Testis (tissue), 3 donors: ENCODE data around the gene ELMOD3. TPM values are rescaled to one million over a fixed set of nuclear protein-coding genes. Genes with fewer than 3 reads are reported as not detected.
"Not testable (repeated sequence)": the region's sequence is repeated elsewhere in the genome, so short reads cannot be mapped to it uniquely, and the experiment has no call there.

Experiments used
- DNase-seq: peaks from one replicate; pipeline ENCODE4 v3.0.0-alpha.2; 2019
- H3K27ac ChIP-seq, 2 donors: fragments of 200-600 bp; sonication (generic); one replicate each; pipeline ENCODE4 v1.5.1; 2019
- H3K27me3 ChIP-seq: fragments of 200-600 bp; sonication (generic); one replicate; pipeline ENCODE4 v1.5.1; 2019
- H3K36me3 ChIP-seq: fragments of 200-600 bp; sonication (generic); one replicate; pipeline ENCODE4 v1.5.1; 2017; ENCODE audit warnings: low read depth; ENCODE audit errors: missing control alignments
- H3K4me1 ChIP-seq: fragments of 200-600 bp; sonication (generic); one replicate; pipeline ENCODE4 v1.5.1; 2019
- H3K4me3 ChIP-seq, 2 donors: fragments of 200-600 bp; sonication (generic); one replicate each; pipeline ENCODE4 v1.5.1; 2017 to 2019
- H3K9me3 ChIP-seq: fragments of 200-600 bp; sonication (generic); one replicate; pipeline ENCODE4 v1.5.1; 2017
- POLR2A ChIP-seq: fragments of 450-650 bp; IDR thresholded peaks from one replicate; pipeline ENCODE4 v1.6.1; 2017; ENCODE audit warnings: antibody characterized with exemption, mild to moderate bottlenecking, moderate library complexity
- WGBS, 2 donors: methylation state at CpG; one replicate each; pipeline ENCODE4 v1.1.5; 2018; 5-methylcytosine and 5-hydroxymethylcytosine counted together
- intact Hi-C: fragments of 100-400 bp; cut with DNase I; formaldehyde crosslinking; loops from one replicate; pipeline ENCODE4 v1.15.1; 2023; ENCODE audit warnings: low total_unique reads
- polyA plus RNA-seq: library from polyadenylated mRNA; stranded (reverse); fragments of 350-450 nt; fragmentation: Illumina TruSeq; extraction: RNeasy Lipid Tissue Mini Kit (QIAGEN cat#74804); gene quantifications from one replicate; pipeline ENCODE4 v1.2.3, GENCODE V29; 2014; ENCODE audit warnings: low read depth, low replicate concordance; ENCODE audit not compliant: insufficient read depth
- total RNA-seq, 2 donors: library from RNA; depleted of rRNA; stranded (reverse); fragments of >200 nt; gene quantifications; one replicate each; pipeline ENCODE4 v1.2.3, GENCODE V29; 2016
- TF ChIP-seq, protein P1 (sequence below), 3 experiments: fragments of 450-650 bp in 2 of 3; fragments of 200-600 bp in 1 of 3; sonication (generic) in 1 of 3; IDR thresholded peaks; one replicate each; pipeline ENCODE4 v1.5.1; 2016 to 2019; ENCODE audit warnings: antibody characterized with exemption in 3 of 3, mild to moderate bottlenecking in 2 of 3, moderate library complexity in 1 of 3

The ELMOD3 gene
- total and polyA plus RNA-seq, 3 donors from 2014 or later, result 26.2 to 51.6 (median 38.4) TPM

DNA sequence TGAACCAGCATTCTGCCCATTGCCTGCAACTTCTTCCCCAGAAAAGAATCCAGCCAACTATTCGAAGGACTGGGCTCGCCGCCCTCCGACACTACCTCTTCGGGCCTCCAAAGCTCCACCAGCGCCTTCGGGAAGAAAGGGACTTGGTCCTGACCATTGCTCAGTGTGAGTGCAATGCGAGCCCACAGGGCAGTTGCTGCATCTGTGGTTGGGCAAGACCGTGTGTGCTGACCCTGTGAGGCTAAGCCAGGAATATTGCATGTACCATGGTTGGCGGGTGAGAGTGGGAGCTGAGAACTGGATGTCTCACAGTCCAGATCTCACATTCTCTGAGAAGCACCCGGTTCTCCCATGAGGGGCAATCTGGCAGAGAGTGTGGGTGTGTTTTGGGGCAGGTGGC, 16.5 kb downstream of the ELMOD3 start:
- Histone ChIP-seq H3K4me1 (no peaks in the 10 kb centered on the region), H3K9me3 (no peaks in the 10 kb centered on the region), H3K4me3 (no peak overlapping the region), H3K27ac (no peak overlapping the region), H3K27me3 (no peaks in the 10 kb centered on the region), H3K36me3 (no peaks in the 10 kb centered on the region)
- TF ChIP-seq, protein P1, sequence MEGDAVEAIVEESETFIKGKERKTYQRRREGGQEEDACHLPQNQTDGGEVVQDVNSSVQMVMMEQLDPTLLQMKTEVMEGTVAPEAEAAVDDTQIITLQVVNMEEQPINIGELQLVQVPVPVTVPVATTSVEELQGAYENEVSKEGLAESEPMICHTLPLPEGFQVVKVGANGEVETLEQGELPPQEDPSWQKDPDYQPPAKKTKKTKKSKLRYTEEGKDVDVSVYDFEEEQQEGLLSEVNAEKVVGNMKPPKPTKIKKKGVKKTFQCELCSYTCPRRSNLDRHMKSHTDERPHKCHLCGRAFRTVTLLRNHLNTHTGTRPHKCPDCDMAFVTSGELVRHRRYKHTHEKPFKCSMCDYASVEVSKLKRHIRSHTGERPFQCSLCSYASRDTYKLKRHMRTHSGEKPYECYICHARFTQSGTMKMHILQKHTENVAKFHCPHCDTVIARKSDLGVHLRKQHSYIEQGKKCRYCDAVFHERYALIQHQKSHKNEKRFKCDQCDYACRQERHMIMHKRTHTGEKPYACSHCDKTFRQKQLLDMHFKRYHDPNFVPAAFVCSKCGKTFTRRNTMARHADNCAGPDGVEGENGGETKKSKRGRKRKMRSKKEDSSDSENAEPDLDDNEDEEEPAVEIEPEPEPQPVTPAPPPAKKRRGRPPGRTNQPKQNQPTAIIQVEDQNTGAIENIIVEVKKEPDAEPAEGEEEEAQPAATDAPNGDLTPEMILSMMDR (IDR thresholded peaks at IDR 0.05), result no peak
- TF ChIP-seq POLR2A, result no peak
- DNase-seq, result no peak
- intact Hi-C loops, result no loop called here
- 94 to 98% methylated on average over 3 to 11 of the region's 11 CpGs for WGBS, 2 donors

DNA sequence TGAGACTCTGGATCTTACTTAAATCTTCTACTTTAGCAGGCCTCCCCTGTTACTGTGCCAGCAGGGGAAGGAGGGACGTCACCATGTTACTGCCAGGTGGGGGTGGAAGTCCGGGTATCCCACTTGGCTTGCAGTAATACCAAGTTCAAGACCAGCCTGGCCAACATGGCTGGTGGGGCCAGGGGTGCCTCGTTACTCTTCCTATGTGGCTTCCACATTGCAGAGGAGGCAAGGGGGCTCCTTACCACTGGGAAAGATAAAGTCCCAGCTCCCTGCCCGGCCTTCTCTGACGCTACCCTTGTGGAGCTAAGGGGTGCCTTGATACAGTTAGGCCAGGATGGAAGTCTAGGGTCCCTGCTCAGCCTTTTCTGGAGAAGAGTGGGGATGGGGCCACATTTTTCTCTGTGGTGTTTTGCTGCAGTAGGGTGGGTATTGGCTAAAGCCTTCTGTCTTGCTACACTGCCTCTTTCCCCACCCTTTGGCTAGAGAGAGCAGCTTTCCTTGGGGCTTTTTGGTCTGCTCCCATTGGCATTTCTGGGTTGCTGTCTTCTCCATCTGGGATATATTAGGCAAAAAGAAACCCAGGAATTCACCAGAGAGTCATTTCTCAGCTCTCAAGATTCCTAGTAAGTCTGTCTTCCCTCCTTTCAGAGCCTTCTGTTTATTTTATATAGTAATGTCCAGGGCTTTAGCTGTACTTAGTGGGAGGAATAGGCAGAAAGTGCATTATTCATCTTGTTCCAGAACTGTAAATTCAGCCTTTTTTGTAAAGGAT, 21.9 kb downstream of the ELMOD3 start:
- H3K4me1 ChIP-seq, result no peaks in the 10 kb centered on the region
- intact Hi-C loops, result no loop called here
- H3K36me3 ChIP-seq, result no peaks in the 10 kb centered on the region
- no peak overlapping the region for H3K27ac ChIP-seq
- 93 to 95% methylated on average over 5 of the region's 5 CpGs for WGBS, 2 donors
- TF ChIP-seq, protein P1 (IDR thresholded peaks at IDR 0.05), result no peak
- TF ChIP-seq POLR2A, result no peak
- H3K4me3 ChIP-seq, result no peak overlapping the region
- H3K27me3 ChIP-seq, result no peaks in the 10 kb centered on the region
- DNase-seq, result no peak
- no peaks in the 10 kb centered on the region for H3K9me3 ChIP-seq

DNA sequence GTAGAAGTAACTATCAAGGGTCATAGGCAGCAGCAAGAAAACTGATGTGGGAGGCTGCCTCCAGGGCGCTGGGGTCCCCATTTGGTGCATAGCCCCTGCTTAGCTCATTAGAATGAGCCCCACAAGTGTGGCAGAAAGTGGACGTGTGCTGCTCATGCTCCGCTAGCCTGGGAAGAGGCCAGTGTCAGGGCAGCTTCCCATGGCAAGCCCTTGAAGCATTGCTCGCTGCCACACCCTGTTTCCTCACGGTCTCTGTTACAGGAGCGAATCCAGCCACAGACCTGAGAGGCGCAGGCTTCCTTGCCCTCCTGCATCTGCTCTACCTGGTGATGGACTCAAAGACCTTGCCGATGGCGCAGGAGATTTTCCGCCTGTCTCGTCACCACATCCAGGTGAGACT, 22.5 kb downstream of the ELMOD3 start:
- H3K36me3 ChIP-seq, result no peaks in the 10 kb centered on the region
- H3K27ac ChIP-seq, result no peak overlapping the region
- H3K4me3 ChIP-seq, result no peak overlapping the region
- no peaks in the 10 kb centered on the region for H3K4me1 ChIP-seq
- DNase-seq, result no peak
- no peaks in the 10 kb centered on the region for H3K9me3 ChIP-seq
- no peaks in the 10 kb centered on the region for H3K27me3 ChIP-seq
- intact Hi-C loops, result no loop called here
- TF ChIP-seq, protein P1 (IDR thresholded peaks at IDR 0.05), result no peak
- TF ChIP-seq POLR2A, result no peak
- 95 to 96% methylated on average over 10 to 11 of the region's 11 CpGs for WGBS, 2 donors

DNA sequence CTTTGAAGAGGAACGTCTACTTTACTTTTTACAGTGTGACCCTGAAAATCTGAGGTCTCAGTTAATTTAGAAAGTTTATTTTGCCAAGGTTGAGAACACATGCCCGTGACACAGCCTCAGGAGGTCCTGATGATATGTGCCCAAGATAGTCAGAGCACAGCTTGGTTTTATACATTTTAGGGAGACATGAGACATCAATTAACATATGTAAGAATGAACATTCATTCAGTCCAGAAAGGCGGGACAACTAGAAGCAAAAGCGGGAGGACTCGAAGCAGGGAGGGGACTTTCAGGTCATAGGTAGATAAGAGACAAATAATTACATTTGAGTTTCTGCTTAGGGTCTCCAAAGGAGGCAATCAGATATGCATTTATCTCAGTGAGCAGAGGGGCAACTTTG, 23.7 kb downstream of the ELMOD3 start:
- intact Hi-C loops, result no loop called here
- 64 to 77% methylated on average over 5 of the region's 5 CpGs for WGBS, 2 donors
- H3K36me3 ChIP-seq, result no peaks in the 10 kb centered on the region
- H3K27ac ChIP-seq, result no peak overlapping the region
- H3K27me3 ChIP-seq, result no peaks in the 10 kb centered on the region
- TF ChIP-seq, protein P1 (IDR thresholded peaks at IDR 0.05), result no peak
- no peak for TF ChIP-seq POLR2A
- H3K4me3 ChIP-seq, result no peak overlapping the region
- no peaks in the 10 kb centered on the region for H3K4me1 ChIP-seq
- DNase-seq, result no peak
- H3K9me3 ChIP-seq, result no peaks in the 10 kb centered on the region

DNA sequence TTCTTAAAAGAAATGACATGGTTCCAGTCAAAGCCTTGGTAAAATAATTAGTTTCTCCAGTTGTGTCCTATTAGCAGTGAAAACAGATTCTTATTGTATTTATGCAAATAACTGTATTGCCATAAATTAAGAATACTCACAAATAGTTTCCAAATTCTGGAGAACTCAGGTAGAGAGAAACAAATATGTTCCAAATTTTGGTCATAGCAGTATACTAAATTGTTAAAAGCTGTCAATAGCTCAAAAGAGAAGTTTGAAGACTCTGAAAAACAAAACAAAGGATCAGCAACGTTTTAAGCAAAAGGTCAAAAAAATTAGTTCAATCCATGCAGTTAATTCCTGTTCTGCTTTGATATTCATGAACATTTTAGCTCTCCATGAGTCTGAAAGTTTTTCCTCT, 25.5 kb downstream of the ELMOD3 start:
- WGBS, 2 donors, result 83 to 92% methylated on average over 1 of the region's 1 CpG
- no peaks in the 10 kb centered on the region for H3K36me3 ChIP-seq
- intact Hi-C loops, result no loop called here

DNA sequence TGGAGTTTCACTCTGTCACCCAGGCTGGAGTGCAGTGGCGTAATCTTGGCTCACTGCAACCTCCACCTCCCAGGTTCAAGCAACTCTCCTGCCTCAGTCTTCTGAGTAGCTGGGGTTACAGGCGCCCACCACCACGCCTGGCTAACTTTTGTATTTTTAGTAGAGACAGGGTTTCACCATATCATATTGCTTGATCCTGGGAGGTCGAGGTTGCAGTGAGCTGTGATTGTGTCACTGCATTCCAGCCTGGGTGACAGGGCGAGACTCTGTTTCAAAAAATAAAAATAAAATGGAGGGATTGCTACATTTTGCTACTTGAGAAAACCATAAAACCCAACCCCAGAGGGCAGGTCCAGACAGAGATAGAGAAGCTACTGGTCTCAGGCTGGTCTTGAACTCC, 28.6 kb downstream of the ELMOD3 start:
- H3K4me1 ChIP-seq, H3K36me3 ChIP-seq, intact Hi-C loops, H3K9me3 ChIP-seq, H3K27me3 ChIP-seq, H3K4me3 ChIP-seq: not testable (repeated sequence)
- peak overlapping the region; percentile 57 to 58 for H3K27ac ChIP-seq
- 67 to 77% methylated on average over 5 of the region's 5 CpGs for WGBS, 2 donors
- peak; percentile 61 for DNase-seq

More for the DNA sequence above, 25.5 kb downstream of the ELMOD3 start:
- DNase-seq, result no peak
- Histone ChIP-seq H3K27me3 (no peaks in the 10 kb centered on the region), H3K9me3 (no peaks in the 10 kb centered on the region), H3K4me1 (no peaks in the 10 kb centered on the region), H3K4me3 (no peak overlapping the region), H3K27ac (no peak overlapping the region)
- no peak for TF ChIP-seq POLR2A
- TF ChIP-seq, protein P1 (IDR thresholded peaks at IDR 0.05), result no peak
